NCI-H748 (cell line): ENCODE data around the gene FAM72D.
"Not testable (repeated sequence)": the region's sequence is repeated elsewhere in the genome, so short reads cannot be mapped to it uniquely, and the experiment has no call there.

ENCODE experiments used
- DNase-seq: peaks from one replicate; lab custom pipeline; 2025; ENCODE audit not compliant: unreplicated experiment; lab: John Stamatoyannopoulos, UW

FAM72D gene

DNA sequence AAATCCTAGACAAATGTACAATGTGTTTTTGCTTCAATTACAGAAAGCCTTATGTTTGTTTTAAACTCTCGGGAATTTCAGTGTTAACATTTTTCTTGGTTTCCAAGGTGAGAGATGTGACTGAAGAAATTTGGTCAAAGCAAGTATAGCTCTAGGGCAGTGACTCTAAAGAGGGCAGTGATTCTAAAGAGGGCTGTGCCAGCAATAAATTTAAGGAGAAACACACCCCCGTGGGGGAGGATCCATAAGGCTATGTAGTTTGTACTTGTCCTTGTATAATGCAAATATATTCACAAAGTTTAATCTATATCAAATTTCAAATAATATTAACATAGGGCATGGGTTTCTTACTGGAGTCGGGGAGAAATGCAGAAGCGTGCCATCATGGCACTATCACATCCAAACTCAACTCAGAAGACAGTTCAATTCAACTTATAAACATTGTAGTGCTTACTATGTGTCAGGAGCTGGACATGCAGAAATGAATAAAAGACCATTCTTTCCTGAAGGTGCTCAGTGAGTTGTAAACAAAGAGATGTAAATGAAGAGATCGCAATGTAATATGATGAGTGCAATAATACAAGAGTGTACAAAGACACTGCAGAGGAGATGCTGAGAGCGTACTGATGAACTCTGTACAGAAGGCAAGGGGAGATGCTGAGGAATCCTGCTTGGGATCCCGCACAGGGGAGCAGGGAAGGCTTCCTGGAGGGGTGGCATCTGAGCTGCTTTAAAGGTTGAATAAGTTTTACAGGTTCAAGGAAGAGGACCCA, 13.1 kb upstream of the FAM72D start:
- not testable (repeated sequence) for DNase-seq

DNA sequence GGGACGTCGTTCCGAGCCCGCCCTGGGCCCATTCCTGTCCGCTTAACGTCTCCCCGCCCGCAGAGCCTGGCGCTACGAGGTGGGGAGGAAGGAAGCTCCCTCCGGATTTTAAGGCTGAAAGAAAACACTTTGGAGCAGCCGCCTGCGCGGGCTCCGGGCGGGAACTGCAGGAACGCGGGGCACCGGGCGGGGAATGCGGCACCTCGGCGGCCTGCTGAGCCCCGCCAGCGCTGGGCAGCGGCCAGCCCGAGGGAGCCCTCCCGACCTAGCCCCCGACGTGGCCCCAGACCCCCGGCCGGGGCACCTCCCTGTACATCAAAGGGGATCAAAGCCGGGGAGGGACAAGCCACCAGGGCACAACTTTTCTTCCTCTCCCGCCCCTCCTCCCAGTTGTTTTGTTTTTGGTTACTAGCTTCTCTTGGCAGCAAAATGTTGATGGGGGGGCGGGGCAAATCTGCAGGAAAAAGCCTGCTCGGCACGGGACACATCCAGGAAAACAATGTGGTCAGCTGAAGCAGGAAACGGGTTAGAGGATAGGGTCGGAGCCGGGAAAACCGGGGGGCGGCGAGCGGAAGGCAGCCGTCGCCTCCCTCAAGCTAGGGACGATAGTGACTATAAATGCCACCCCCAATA, 2.1 kb upstream of the FAM72D start:
- not testable (repeated sequence) for DNase-seq

DNA sequence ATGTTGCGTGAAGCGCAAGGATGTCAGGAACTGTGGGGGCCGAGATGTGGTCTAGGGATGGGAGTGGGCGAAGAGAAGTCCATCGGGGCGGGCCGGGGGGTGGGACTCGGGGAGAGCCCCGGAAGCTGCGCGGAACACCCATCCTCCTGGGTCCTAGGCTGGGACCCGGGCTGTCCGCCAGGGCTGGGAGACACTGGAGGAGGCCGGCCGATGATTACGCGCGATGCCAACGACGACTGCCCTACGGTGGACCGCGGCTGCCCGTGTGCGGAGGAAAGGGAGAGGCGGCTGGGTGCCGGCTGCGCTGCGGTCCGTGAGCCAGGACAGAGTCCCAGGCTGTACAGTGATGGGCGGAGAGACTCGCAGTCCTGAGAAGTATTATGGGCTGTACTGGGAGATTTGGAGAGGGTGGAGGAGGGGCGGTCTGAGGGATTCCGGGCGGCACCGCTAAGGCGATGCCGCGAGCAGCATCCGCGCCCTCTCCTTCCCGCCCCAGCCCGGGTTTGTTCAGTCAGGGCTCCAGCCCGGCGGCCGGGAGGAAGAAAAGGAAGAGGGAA, 1.0 kb upstream of the FAM72D start:
- not testable (repeated sequence) for DNase-seq

DNA sequence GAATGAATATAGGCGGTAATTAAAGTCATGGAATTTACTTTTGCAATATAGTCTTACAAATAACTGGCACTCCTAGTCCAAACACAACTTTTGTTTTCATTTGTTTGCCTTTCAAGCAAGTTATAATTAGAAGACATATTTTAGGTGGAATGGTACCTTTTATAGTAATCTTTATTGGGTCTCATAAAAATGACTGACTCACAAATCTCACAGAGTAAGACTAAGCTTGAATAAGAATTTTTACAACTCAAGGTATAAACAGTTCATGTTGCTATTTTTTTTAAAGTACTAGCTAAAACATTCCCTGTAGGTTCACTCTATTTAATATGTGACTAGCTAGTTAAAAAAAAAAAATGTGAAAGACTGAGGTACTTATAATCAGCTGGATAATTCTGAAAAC, 6.0 kb downstream of the FAM72D start:
- DNase-seq, result not testable (repeated sequence)

DNA sequence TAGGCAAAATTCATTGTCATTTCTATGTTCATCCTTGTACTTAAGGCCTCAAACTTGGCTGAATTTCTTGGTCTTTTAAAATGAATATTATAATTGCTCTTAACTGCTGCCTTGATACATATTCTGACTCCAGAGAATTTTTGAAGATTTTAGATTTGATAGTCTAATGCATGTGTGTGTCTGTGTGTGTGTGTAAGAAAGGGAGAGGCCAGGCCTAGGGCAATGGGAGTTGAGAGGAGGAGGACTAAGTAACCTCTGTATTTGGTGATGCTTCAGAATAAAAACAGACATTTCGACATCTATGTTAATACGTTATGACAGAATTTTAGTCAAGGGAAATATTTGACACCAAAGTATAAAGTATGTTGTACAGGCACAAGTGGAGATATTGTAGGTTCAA, 7.5 kb downstream of the FAM72D start:
- DNase-seq, result not testable (repeated sequence)

DNA sequence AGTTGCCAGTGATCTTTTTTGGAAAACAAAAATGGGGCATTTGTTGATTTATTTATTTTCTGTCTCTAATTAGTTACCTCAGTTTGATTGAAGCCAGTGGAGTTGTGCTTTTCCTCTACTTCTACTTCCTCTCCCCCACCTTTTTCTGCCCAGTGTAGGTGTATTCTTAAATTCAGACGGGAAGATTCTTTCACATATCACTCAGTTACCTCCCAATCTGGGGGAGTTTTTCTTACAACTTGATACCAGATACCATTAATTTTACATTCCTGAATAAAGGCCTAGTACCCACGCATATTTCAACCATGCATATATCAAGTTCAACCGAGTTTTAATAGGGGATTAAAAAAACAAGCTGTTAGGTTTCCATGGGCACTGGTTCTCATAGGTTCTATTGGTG, 15.9 kb downstream of the FAM72D start:
- DNase-seq, result not testable (repeated sequence)

DNA sequence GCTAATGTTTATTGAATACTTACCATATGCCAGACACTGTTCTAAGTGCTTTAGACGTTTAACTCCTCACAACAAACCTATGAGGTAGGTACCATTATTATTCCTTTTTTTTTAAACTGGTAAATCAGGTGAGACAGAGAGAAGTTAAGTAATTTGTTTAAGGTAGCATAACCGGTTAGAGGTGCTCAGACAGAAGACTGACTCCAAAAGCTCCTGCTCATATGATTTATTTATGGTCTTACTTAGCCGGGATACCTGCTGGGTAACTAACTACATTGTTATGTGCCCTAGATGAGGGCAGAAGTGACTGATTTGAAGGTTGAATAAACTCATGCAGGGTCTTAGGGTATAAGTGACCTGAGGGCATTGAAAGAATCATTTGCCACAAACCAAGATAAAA, 16.9 kb downstream of the FAM72D start:
- DNase-seq, result not testable (repeated sequence)

DNA sequence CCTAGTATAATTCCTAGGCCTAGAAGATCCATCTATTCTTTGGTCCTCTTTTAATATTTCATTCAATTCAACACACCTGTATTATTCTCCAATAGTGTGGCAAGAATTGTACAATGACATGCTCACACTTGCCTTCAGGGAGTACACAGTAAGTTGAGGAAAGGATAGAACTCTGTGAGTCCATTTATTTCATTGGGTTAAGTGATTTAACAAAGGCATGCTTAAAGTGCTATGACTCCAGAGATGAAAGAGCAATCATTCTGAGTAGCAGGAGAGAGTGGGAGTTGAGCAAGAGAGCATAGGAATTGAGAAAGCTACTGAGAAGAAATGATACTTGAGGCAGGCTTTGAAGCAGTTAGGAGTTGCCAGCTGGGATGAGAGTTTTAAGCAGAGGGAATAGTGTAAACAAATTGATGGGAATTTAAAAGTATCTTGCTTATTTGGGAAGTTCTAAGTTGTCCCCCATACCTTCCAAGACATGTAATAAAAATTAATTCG, 18.8 kb downstream of the FAM72D start:
- not testable (repeated sequence) for DNase-seq

DNA sequence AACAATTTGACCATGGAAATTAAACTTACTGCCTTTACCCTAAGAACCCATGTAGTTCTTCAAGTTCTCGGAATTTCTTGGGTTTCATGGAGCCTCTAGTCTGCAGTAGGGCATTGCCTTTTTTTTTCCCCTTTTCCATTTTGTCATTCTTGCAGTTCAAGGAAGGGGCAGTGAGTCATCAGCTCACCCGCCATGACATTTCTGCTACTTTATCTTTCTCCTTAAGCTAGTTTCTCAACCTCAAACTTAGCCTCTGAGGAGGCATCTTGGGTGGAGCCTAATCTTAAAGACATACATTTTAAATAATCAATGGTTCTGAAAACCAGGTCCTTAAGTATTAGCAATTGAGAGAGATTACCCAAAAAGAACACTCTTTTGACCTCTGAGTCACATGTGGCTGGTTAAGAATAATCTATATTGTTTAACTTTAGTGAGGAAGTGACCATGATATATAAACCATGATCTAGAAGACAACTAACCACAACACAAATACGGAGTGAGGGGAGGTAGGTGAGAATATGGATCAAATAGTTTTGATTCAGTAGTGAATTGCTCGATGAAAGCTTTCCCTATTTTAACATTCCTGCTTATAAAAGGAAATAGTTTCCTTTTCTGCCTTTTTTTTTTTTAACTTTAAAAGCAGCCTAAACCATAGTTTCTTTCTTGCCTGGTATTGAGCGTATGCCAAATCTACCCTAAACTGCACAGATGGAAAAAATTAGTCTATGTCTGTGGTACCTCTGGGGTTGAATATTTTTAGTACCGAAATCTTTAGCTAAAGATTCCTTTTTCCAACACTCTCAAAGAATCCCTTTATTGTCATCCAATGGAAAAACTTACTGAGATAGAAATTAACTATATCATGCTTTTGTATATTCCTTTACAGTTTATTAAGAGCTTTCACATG, 20.1 kb downstream of the FAM72D start:
- DNase-seq, result not testable (repeated sequence)

DNA sequence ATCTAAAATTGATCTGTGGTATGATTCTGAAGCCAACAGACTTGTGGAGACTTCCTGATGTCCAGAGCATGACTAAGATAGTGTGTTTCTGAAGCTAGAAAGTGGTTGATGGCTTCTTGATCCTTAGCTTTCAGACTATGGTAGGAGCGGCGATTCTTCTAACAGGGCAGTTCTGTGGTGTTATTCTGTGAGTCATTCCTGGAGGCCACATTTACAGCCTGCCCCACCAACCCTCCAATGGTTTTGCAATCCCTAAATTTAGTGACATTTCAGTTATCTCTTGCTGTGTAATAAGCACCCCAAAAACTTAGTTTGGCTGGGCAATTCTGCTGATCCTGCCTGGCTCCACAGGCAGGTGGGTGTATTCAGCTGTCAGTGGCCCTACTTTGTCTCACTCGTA, 24.1 kb downstream of the FAM72D start:
- not testable (repeated sequence) for DNase-seq

DNA sequence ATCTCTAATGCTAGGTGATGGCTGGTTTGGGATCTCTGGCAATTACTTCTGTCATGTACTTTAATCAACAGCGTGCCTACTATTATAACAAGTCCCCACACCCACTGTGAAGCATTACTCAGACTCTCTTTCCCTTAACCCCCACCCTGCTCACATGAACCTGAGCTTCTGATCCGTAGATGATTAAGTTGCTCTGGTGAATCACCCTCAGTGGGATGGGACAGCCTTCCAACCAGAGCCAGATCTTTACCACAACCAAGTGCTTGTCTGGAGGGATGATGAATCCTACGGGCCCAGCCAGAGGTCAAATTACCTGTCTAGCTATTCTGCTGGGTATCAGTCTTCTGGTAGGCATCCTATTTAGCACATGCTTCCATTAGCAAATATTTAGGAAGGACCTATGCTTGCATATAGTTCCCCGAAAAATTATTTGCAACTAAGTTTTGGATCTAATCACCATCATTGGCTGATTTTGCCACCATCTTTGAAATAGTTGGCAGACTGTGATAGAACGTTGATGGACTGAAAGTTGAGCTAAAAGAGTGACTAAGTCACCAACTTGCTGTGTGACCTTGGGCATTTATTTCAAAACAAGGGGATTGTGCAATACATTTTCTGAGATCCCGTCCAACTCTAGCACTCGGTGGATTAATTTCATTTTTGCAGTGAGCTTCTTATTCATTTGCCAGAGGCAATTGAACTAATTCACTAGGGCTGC, 26.7 kb downstream of the FAM72D start:
- not testable (repeated sequence) for DNase-seq

DNA sequence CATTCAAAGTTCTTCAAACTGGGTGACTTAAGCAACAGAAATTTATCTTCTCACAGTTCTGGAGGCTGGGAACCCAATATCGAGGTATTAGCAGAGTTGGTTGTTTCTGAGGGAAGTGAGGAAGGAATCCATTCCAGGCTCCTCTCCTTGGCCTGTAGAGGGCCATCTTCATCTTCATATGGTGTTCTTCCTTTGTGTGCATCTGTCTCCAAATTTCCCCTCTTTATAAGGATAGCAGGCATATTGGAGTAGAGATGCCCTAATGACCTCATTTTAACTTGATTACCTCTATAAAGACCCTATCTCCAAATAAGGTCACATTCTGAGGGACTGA, 27.3 kb downstream of the FAM72D start:
- not testable (repeated sequence) for DNase-seq

DNA sequence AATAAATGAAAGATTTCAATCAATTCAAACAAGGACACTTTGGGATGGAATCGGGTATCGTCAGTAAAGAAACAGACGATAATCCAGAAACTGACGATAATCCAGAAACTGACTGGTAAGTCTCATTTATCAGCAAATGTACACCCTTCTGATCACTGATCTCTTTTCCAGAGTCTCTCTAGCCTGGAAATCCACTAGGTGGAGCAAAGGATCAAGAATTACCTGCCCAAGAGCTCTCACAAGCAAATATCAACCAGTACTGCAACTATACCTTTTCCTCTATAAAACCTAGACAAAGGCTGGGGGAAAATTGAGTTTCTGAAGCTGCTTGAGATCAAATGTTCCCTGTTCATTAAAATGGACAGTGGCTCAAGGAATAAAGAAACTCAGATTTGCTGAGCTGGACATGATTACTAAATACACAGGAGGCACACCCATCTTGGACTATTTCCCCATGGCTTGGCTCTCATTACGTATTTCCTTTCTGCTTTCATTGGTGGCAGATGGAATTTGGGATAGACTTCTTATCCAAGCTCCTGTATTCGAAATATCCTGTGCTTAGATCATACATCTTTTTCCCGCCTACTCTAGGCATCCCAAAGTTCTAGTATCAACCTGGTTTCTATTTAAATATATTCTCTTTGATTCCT, 28.3 kb downstream of the FAM72D start:
- not testable (repeated sequence) for DNase-seq

DNA sequence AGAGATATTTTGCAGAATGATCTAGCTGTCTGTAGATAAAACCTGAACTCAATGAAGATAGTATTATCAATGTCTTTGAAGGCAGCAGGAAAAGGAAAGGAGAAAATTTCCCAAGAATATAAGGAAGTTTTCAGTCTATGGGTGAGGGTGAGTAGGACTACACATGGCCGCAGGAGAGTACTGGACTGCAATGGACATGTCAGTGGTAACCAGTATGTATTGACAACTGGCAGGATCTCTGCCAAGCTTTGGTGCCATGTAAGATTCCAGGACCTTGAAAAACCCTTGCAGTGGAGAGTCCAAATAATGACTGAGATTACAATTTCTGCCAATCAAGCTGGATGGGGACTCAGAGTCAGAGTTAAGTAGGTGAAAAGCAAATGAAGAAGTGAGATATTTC, 29.3 kb downstream of the FAM72D start:
- DNase-seq, result not testable (repeated sequence)

DNA sequence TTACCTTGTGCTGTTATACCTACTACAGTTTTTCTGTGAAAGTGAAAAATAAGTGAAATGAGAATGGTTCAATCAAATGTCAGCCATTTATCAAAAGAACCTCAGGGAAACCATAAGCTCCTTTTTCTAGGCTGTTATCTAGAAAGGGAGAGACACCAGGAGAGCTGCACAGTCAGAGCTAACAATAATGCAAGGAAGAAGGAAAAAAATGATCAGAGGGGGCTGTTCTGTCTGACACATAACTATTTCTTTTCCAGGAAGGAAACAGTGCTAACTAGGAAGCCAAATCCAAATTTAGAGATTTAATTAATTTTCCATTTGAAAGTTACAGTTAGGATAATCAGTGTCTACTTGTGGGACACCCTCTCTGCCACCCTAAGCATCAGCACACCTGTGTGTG, 31.4 kb downstream of the FAM72D start:
- not testable (repeated sequence) for DNase-seq

DNA sequence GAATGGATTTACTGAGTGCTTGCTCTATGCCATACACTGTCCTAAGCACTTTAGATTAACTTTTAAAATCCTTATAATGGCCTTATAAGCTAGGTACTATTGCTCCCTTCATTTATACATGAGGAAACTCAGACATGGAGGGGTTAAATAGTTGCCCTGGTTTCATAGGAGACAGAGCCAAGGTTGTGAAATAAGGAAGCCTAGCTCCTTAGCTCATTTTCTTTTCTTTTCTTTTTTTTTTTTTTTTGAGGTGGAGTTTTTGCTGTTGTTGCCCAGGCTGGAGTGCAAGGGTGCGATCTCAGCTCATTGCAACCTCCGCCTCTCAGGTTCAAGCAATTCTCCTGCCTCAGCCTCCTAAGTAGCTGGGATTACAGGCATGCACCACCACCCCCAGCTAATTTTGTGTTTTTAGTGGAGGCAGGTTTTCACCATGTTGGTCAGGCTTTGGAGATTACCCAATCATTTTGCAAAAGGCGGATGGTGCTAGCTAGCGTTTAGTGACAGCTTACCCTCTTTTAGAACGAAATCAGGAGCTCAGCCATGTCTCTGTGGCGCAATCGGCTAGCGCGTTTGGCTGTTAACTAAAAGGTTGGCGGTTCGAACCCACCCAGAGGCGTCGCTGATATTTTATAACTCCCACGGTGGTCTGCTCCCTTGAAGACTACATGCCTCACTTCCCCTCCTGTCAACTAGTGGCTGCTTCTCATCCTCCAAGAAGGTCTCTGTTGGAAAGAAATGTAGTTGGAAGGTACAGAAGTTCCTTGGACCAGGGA, 33.1 kb downstream of the FAM72D start:
- DNase-seq, result not testable (repeated sequence)

DNA sequence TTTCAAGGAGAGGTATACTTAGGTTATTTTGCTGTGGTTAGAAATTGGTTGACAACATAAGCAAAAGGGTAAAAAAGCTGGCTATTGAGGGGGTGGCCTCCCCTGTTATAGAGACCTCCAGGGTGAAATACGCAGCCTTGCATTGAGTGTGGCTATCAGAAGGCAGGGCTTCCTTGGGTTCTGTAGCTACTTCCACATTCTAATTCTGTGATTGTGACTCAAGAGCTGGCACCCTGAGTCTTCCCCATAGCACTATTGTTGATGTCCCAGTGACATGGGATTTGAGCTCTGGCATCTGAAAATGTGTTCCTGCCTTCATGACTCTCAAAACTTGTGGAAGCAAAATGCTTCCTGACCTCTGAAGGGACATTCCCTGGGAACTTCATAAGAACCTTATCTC, 38.7 kb downstream of the FAM72D start:
- not testable (repeated sequence) for DNase-seq

DNA sequence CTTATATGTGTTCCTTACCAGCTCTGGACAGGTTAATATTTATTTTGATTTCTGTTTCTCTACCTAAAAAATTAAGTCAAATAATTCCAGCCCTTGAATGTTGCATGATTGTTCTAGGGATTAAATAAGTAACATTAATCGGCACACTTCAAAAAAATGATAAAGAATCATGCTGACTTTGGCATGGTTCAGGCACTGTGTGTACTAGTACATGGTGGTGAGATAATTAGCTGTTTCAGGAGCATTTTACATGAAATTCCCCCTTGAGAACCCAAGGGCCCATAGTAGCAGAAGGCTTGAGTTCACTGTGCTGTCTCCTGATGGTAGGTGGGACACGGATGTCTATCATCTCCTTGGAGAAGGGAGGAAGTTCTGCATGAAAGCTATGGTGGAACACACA, 44.8 kb downstream of the FAM72D start:
- DNase-seq, result not testable (repeated sequence)

DNA sequence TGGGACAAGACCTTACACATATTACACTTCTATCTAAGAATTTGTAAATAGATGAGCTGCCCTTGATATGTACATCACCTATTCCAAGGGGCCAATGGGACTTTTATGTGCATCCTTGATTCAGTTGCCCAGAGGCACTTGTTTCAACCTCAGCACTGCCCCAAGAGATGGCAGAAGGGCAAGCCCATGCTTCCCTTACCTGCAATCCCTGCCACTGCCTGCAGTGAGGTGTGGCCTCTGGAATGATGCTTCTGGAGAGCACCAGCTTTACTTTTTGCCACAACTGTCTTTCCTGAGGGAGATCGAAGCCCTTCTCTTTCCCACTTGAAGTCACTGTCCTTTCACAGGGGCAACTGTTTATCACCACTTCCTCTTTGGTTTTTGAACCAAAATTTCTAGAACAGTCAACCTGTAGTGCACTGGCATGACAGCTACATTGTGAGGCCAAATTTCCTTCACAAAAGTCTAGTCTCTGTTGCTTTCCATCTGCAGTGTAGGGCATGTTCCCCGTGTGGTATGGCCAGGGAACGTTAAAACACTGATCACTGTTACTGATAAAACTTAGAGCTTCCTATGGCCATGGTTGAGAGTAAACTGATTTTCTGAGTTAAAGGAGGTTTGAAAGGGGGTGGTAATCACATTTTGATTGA, 48.6 kb downstream of the FAM72D start:
- not testable (repeated sequence) for DNase-seq
